Measurements from ENCODE around the gene RAB15. TPM values are rescaled to one million over a fixed set of nuclear protein-coding genes. Genes with fewer than 3 reads are reported as not detected.

The RAB15 gene
- total and polyA plus RNA-seq, 2 donors (not counting 3 experiments of a cell fraction or from before 2014, with no cell fraction given), result 24.9 to 33.3 TPM

DNA sequence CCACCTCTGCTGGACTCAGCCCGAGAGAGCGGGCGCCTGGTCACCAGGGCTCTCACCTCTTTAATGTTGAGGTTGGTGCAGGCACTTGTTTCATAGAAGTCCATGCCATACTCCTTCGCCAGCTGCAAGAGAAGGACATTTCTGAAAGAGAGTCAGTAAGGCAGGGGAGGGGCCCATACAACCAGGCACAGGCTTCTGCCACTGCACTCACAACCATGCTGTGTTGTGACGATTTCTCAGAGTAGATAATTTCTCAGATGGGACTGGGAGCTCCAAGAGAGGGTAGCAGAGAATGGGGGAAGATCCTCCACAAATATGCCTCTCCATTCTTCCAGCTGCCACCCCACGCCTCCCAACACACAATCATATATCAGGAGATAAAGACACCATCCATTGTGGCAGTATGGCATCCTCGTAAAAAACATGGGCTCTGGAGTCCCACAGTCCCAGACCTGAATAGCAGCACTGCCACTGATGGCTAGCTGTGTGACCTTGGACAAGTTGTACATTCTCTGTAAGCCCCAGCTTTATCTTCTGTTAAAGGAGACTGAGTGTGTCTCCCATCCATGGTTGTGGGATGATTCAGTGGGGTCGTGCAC, 23.4 kb downstream of the RAB15 start:
- no peaks in the 10 kb centered on the region for H3K9me1 ChIP-seq (replicated peaks; ENCODE audit: control insufficient read depth, extremely low read depth, insufficient read depth, low read length)
- no peaks in the 10 kb centered on the region for H4K20me1 ChIP-seq (replicated peaks; ENCODE audit: control insufficient read depth, extremely low read depth, insufficient read depth, low read length)
- CTCF ChIA-PET, result interaction anchor here (1.4 kb wide), 1 partner anchor 71 kb away, joined by 5 read pairs; no protein-coding TSS in a partner anchor
- no peaks in the 10 kb centered on the region for H3K79me2 ChIP-seq (ENCODE audit: control insufficient read depth, insufficient read depth, low read length)
- peaks cover 0 to 28% of the 10 kb centered on the region in 2 experiments for H3K36me3 ChIP-seq (ENCODE audit: control insufficient read depth in 2 of 2, extremely low read depth in 1 of 2, insufficient read depth in 2 of 2, low read length in 2 of 2)
- no peak overlapping the region for H3K9ac ChIP-seq (replicated peaks; ENCODE audit: extremely low read depth, insufficient read depth, low read length)
- no peaks in the 10 kb centered on the region for H3K27me3 ChIP-seq (ENCODE audit: control insufficient read depth in 2 of 2, insufficient read depth in 2 of 2, low read length in 2 of 2)
- H2AFZ ChIP-seq (ENCODE audit: low read depth, low read length), result no peak overlapping the region
- H3K4me1 ChIP-seq (ENCODE audit: control insufficient read depth, extremely low read depth, insufficient read depth, low read length), result no peaks in the 10 kb centered on the region
- POLR2A ChIA-PET, result no interaction called here
- H3K27ac ChIP-seq (ENCODE audit: insufficient read depth, low read depth, low read length), result no peak overlapping the region
- no peak overlapping the region for H3K4me2 ChIP-seq (ENCODE audit: insufficient read depth, low read length)
- TF ChIP-seq POLR2A (IDR thresholded peaks at IDR 0.05; ENCODE audit: low read depth, low read length) (no peak), MYC (IDR thresholded peaks at IDR 0.05; ENCODE audit: low read depth, low read length) (no peak), EZH2 (IDR thresholded peaks at IDR 0.05; ENCODE audit: borderline replicate concordance, low read depth, low read length, severe bottlenecking) (no peak), JUN (IDR thresholded peaks at IDR 0.05; ENCODE audit: borderline replicate concordance, insufficient read depth, insufficient read length, low read depth) (no peak), POLR2AphosphoS5 (IDR thresholded peaks at IDR 0.05; ENCODE audit: insufficient read depth, low read depth, low read length) (no peak), FOS (IDR thresholded peaks at IDR 0.05; ENCODE audit: borderline replicate concordance, insufficient read depth, low read length) (no peak), CTCF (IDR thresholded peaks at IDR 0.05; ENCODE audit: extremely low read depth in 1 of 2, insufficient read depth in 1 of 2, low read depth in 1 of 2, low read length in 2 of 2) (no peak), GATA2 (IDR thresholded peaks at IDR 0.05; ENCODE audit: insufficient read depth, insufficient read length, low read depth, low read length) (no peak)
- TF ChIP-seq, protein P1, sequence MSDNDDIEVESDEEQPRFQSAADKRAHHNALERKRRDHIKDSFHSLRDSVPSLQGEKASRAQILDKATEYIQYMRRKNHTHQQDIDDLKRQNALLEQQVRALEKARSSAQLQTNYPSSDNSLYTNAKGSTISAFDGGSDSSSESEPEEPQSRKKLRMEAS (IDR thresholded peaks at IDR 0.05; ENCODE audit: insufficient read depth, insufficient read length), result no peak
- FAIRE-seq (no peak), DNase-seq (ENCODE audit: low read depth, low spot score) (no peak)
- no peaks in the 10 kb centered on the region for H3K9me3 ChIP-seq (replicated peaks; ENCODE audit: control insufficient read depth, insufficient read depth, low read length)
- intact Hi-C loops (cut with micrococcal nuclease) (no loop called here), dilution Hi-C loops (cut with MboI; ENCODE audit: extremely low pct_ligation_motif_present, low sequenced_read_pairs) (no loop called here)
- no TSS peak for BruUV-seq (replicated peaks)
- no peak overlapping the region for H3K4me3 ChIP-seq (replicated peaks in 1 of 3; ENCODE audit: insufficient read depth in 1 of 3, low read depth in 1 of 3, low read length in 3 of 3)

Data from endothelial cell of umbilical vein (primary cell).